CD14-positive monocyte (primary cell): ENCODE measurements around the gene ELN. TPM values are rescaled to one million over a fixed set of nuclear protein-coding genes. Genes with fewer than 3 reads are reported as not detected.

ENCODE experiments used
- DNase-seq, 3 donors: peaks; one replicate each; pipeline ENCODE4 v3.0.0-alpha.2; 2011 to 2022
- H2AFZ ChIP-seq: 2 replicates; pipeline ENCODE4 v1.6.0; 2012; ENCODE audit warnings: mild to moderate bottlenecking, low read depth, low read length, inconsistent platforms; ENCODE audit not compliant: insufficient read depth, poor library complexity, severe bottlenecking
- H3K27ac ChIP-seq, 2 donors: 1 replicate in 1 of 2; 2 replicates in 1 of 2; pipeline ENCODE4 v1.5.1; 2012 to 2013; ENCODE audit warnings: low read length in 2 of 2, control low read depth in 1 of 2, inconsistent platforms in 1 of 2, low read depth in 1 of 2, mild to moderate bottlenecking in 1 of 2
- H3K27me3 ChIP-seq, 2 donors: one replicate each; pipeline versions ENCODE4 v1.6.0 to v1.6.1; 2011 to 2013; ENCODE audit warnings: low read length in 2 of 2; ENCODE audit not compliant: control insufficient read depth in 2 of 2, insufficient read depth in 2 of 2
- H3K36me3 ChIP-seq, 2 donors: replicated peaks in 1 of 2; 1 replicate in 1 of 2; 2 replicates in 1 of 2; pipeline versions ENCODE4 v1.5.1 to v1.6.1; 2012 to 2013; ENCODE audit warnings: low read length in 2 of 2, control low read depth in 1 of 2, inconsistent platforms in 1 of 2, mild to moderate bottlenecking in 1 of 2; ENCODE audit not compliant: insufficient read depth in 2 of 2, control insufficient read depth in 1 of 2
- H3K4me1 ChIP-seq, 2 donors: 1 replicate in 1 of 2; 2 replicates in 1 of 2; pipeline versions ENCODE4 v1.5.1 to v1.6.1; 2012 to 2013; ENCODE audit warnings: low read length in 2 of 2, control low read depth in 1 of 2, inconsistent platforms in 1 of 2, mild to moderate bottlenecking in 1 of 2, moderate library complexity in 1 of 2; ENCODE audit not compliant: insufficient read depth in 2 of 2, control insufficient read depth in 1 of 2
- H3K4me2 ChIP-seq: replicated peaks from 2 replicates; pipeline ENCODE3; 2012; ENCODE audit warnings: low read length, moderate library complexity, mild to moderate bottlenecking; ENCODE audit not compliant: poor library complexity, severe bottlenecking; ENCODE audit errors: extremely low read depth
- H3K4me3 ChIP-seq, 3 experiments: fragments of 200-600 bp in 1 of 3; sonication (generic) in 1 of 3; replicated peaks in 1 of 3; 1 replicate in 2 of 3; 2 replicates in 1 of 3; pipeline ENCODE4 v1.5.1; 2011 to 2013; ENCODE audit warnings: low read length in 3 of 3, mild to moderate bottlenecking in 3 of 3, control low read depth in 2 of 3, low read depth in 2 of 3, inconsistent platforms in 1 of 3, moderate library complexity in 1 of 3
- H3K79me2 ChIP-seq: 2 replicates; pipeline ENCODE4 v1.6.0; 2012; ENCODE audit warnings: mild to moderate bottlenecking, control low read depth, inconsistent platforms, low read length, moderate library complexity; ENCODE audit not compliant: insufficient read depth
- H3K9ac ChIP-seq: 2 replicates; pipeline ENCODE4 v1.6.0; 2017; ENCODE audit warnings: low read length, mild to moderate bottlenecking; ENCODE audit not compliant: insufficient read depth, poor library complexity, severe bottlenecking
- H3K9me3 ChIP-seq, 2 donors: replicated peaks in 1 of 2; 1 replicate in 1 of 2; 2 replicates in 1 of 2; pipeline versions ENCODE4 v1.5.1 to v1.6.1; 2012 to 2013; ENCODE audit warnings: low read length in 2 of 2, control low read depth in 1 of 2; ENCODE audit not compliant: control insufficient read depth in 1 of 2, insufficient read depth in 1 of 2
- H4K20me1 ChIP-seq: 2 replicates; pipeline ENCODE4 v1.6.0; 2012; ENCODE audit warnings: mild to moderate bottlenecking, low read length, control low read depth, moderate library complexity; ENCODE audit not compliant: insufficient read depth
- H3K27ac Mint-ChIP-seq, 7 donors: one replicate each; pipeline ENCODE4 v1.8.0; 2020; ENCODE audit warnings: mild to moderate bottlenecking in 7 of 7, mixed read lengths in 7 of 7, moderate library complexity in 6 of 7, inconsistent platforms in 2 of 7
- H3K27me3 Mint-ChIP-seq, 3 donors: one replicate each; pipeline ENCODE4 v1.8.0; 2021 to 2022; ENCODE audit warnings: low read depth in 3 of 3, mild to moderate bottlenecking in 3 of 3, mixed read lengths in 3 of 3, moderate library complexity in 3 of 3, inconsistent platforms in 1 of 3
- H3K36me3 Mint-ChIP-seq, 2 donors: one replicate each; pipeline ENCODE4 v1.8.0; 2020; ENCODE audit warnings: mixed read lengths in 2 of 2, inconsistent platforms in 1 of 2, mild to moderate bottlenecking in 1 of 2
- H3K4me1 Mint-ChIP-seq: one replicate; pipeline ENCODE4 v1.8.0; 2020; ENCODE audit warnings: mild to moderate bottlenecking, mixed read lengths
- H3K4me3 Mint-ChIP-seq, 2 donors: one replicate each; pipeline ENCODE4 v1.8.0; 2020; ENCODE audit warnings: mild to moderate bottlenecking in 2 of 2, mixed read lengths in 2 of 2, moderate library complexity in 1 of 2
- H3K9me3 Mint-ChIP-seq, 7 donors: one replicate each; pipeline ENCODE4 v1.8.0; 2020 to 2022; ENCODE audit warnings: mixed read lengths in 7 of 7, mild to moderate bottlenecking in 6 of 7, moderate library complexity in 6 of 7, inconsistent platforms in 2 of 7
- WGBS: methylation state at CpG from one replicate; pipeline ENCODE4 v1.1.5; 2013; ENCODE audit warnings: missing lambda C conversion rate; ENCODE audit not compliant: insufficient coverage; 5-methylcytosine and 5-hydroxymethylcytosine counted together
- intact Hi-C, 2 donors: fragments of 100-400 bp; cut with micrococcal nuclease; formaldehyde crosslinking; loops; one replicate each; pipeline versions ENCODE4 v1.15.0 to v1.15.1; 2023
- polyA plus RNA-seq, 3 donors: library from polyadenylated mRNA; depleted of rRNA in 1 of 3; unstranded in 2 of 3; stranded (reverse) in 1 of 3; fragments of 300-500 nt in 2 of 3; fragments of >200 nt in 1 of 3; fragmentation: Illumina TruSeq in 2 of 3; gene quantifications; 1 replicate in 2 of 3; 2 replicates in 1 of 3; pipeline ENCODE4 v1.2.3, GENCODE V29; 2012 to 2021
- TF ChIP-seq, protein P1 (sequence below): fragments of 200-600 bp; IDR thresholded peaks from one replicate; pipeline ENCODE4 v1.8.0; 2022; ENCODE audit warnings: antibody characterized with exemption, mild to moderate bottlenecking

Gene ELN
- polyA plus RNA-seq, 3 donors = not detected

DNA sequence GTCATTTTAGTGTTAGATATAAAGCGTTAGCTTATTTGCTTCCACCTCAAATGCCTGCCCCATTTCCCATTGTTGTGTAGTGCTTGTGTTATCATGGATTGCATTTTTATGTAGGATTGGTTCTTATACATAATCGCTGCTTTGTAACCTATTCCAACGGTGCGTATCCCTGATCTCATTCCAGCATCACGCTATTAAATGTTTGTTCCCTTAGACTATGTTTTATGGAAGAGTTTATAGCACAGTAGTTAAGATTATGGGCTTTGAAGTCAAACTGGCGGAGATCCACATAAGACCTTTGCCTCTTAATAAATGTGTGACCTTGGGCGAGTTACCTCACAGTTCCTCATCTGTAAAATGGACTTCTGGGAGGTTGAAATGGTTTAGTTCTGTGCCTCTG lies 34.0 kb upstream of the ELN start:
- no peak for DNase-seq
- peaks cover 3 to 13% (median 4%) of the 10 kb centered on the region in 3 donors for H3K27me3 Mint-ChIP-seq
- H3K27ac ChIP-seq = no peak overlapping the region
- H3K4me3 ChIP-seq = no peak overlapping the region
- TF ChIP-seq, protein P1, sequence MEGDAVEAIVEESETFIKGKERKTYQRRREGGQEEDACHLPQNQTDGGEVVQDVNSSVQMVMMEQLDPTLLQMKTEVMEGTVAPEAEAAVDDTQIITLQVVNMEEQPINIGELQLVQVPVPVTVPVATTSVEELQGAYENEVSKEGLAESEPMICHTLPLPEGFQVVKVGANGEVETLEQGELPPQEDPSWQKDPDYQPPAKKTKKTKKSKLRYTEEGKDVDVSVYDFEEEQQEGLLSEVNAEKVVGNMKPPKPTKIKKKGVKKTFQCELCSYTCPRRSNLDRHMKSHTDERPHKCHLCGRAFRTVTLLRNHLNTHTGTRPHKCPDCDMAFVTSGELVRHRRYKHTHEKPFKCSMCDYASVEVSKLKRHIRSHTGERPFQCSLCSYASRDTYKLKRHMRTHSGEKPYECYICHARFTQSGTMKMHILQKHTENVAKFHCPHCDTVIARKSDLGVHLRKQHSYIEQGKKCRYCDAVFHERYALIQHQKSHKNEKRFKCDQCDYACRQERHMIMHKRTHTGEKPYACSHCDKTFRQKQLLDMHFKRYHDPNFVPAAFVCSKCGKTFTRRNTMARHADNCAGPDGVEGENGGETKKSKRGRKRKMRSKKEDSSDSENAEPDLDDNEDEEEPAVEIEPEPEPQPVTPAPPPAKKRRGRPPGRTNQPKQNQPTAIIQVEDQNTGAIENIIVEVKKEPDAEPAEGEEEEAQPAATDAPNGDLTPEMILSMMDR = no peak
- no peak overlapping the region for H3K9ac ChIP-seq
- H3K36me3 Mint-ChIP-seq = no peaks in the 10 kb centered on the region
- no peaks in the 10 kb centered on the region for H4K20me1 ChIP-seq
- H3K4me2 ChIP-seq = no peak overlapping the region
- H3K9me3 ChIP-seq = peaks cover 18 to 19% of the 10 kb centered on the region in 2 donors
- H3K27me3 ChIP-seq = no peaks in the 10 kb centered on the region
- intact Hi-C loops = no loop called here
- H3K4me1 ChIP-seq = no peaks in the 10 kb centered on the region
- no peak overlapping the region for H2AFZ ChIP-seq
- H3K9me3 Mint-ChIP-seq = peaks cover 17 to 27% (median 21%) of the 10 kb centered on the region in 7 donors
- H3K36me3 ChIP-seq = no peaks in the 10 kb centered on the region
- H3K79me2 ChIP-seq = no peaks in the 10 kb centered on the region
- no CpG with 5 or more reads among the region's 7 CpGs for WGBS
- no peak overlapping the region for H3K27ac Mint-ChIP-seq
- no peak overlapping the region for H3K4me3 Mint-ChIP-seq
- no peaks in the 10 kb centered on the region for H3K4me1 Mint-ChIP-seq

DNA sequence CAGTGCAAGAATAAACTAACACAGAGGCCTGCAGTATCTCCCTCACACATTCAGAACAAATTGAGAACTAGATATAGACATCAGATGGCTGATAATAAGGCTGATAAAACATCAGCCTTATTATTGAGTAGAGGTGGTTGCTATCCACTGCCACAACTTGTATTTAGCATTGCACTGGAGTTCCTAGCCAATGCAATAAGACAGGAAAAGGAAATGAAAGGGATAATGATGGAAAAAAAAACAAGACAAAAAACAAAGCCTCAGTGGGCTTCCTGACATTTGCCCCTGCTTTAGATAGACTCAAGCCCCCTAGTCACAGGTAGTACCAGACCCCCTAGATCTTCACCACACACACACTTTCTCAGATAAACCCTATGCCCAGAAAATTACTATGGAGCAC lies 33.2 kb upstream of the ELN start:
- peaks cover 18 to 19% of the 10 kb centered on the region in 2 donors for H3K9me3 ChIP-seq
- H3K27ac ChIP-seq = no peak overlapping the region
- no peak overlapping the region for H3K4me2 ChIP-seq
- no peaks in the 10 kb centered on the region for H3K4me1 ChIP-seq
- peaks cover 3 to 15% (median 3%) of the 10 kb centered on the region in 3 donors for H3K27me3 Mint-ChIP-seq
- H3K9ac ChIP-seq = no peak overlapping the region
- TF ChIP-seq, protein P1 = no peak
- H2AFZ ChIP-seq = no peak overlapping the region
- no peak overlapping the region for H3K4me3 ChIP-seq
- DNase-seq = no peak
- intact Hi-C loops = no loop called here
- H3K36me3 Mint-ChIP-seq = no peaks in the 10 kb centered on the region
- H3K79me2 ChIP-seq = no peaks in the 10 kb centered on the region
- no peak overlapping the region for H3K4me3 Mint-ChIP-seq
- peaks cover 17 to 27% (median 21%) of the 10 kb centered on the region in 7 donors for H3K9me3 Mint-ChIP-seq
- H3K4me1 Mint-ChIP-seq = no peaks in the 10 kb centered on the region
- no peaks in the 10 kb centered on the region for H4K20me1 ChIP-seq
- no peak overlapping the region for H3K27ac Mint-ChIP-seq
- no peaks in the 10 kb centered on the region for H3K27me3 ChIP-seq
- H3K36me3 ChIP-seq = no peaks in the 10 kb centered on the region
